SK-N-SH (cell line): Measurements from ENCODE around the gene TTC22. TPM values are rescaled to one million over a fixed set of nuclear protein-coding genes. Genes with fewer than 3 reads are reported as not detected.

ENCODE experiments used
- CTCF ChIA-PET: fragments of 300-600, 350-600 bp; formaldehyde crosslinking; extraction: SDS; loops from one replicate; lab custom pipeline; 2021; lab: Yijun Ruan, JAX
- POLR2A ChIA-PET: fragments of 350-600 bp; sonication (Branson Sonifier 250); formaldehyde crosslinking; extraction: SDS; loops from one replicate; lab custom pipeline; 2020; ENCODE audit warnings: antibody characterized with exemption, inconsistent platforms; lab: Yijun Ruan, JAX
- DNase-seq: peaks from one replicate; pipeline ENCODE4 v3.0.0; 2012
- H2AFZ ChIP-seq: fragments of 200-600 bp; sonication (generic); 2 replicates; pipeline ENCODE4 v1.8.1; 2016; ENCODE audit warnings: antibody characterized with exemption, mild to moderate bottlenecking, low read depth
- H3F3A ChIP-seq: fragments of 200-600 bp; sonication (generic); replicated peaks from 2 replicates; pipeline ENCODE3; 2016; ENCODE audit warnings: antibody characterized with exemption, mild to moderate bottlenecking; ENCODE audit not compliant: insufficient read depth
- H3K27ac ChIP-seq, 2 experiments: fragments of 200-500 bp in 1 of 2; fragments of 200-600 bp in 1 of 2; sonication (Bioruptor generic) in 1 of 2; sonication (generic), shearing (Covaris generic) in 1 of 2; 2 replicates each; pipeline versions ENCODE4 v1.5.1 to v1.6.1; 2014 to 2016; ENCODE audit warnings: low read depth in 2 of 2, inconsistent platforms in 1 of 2, low read length in 1 of 2, mild to moderate bottlenecking in 1 of 2, mixed read lengths in 1 of 2
- H3K27me3 ChIP-seq: fragments of 200-600 bp; sonication (generic), shearing (Covaris generic); 2 replicates; pipeline ENCODE4 v1.6.1; 2016; ENCODE audit warnings: mixed run types; ENCODE audit not compliant: insufficient read depth
- H3K36me3 ChIP-seq, 2 experiments: fragments of 200-500 bp in 1 of 2; fragments of 200-600 bp in 1 of 2; sonication (Bioruptor generic) in 1 of 2; sonication (generic) in 1 of 2; replicated peaks in 1 of 2; 2 replicates each; pipeline versions ENCODE3 to v1.5.1; 2014 to 2016; ENCODE audit warnings: low read length in 1 of 2, mild to moderate bottlenecking in 1 of 2; ENCODE audit not compliant: insufficient read depth in 2 of 2, control insufficient read depth in 1 of 2
- H3K4me1 ChIP-seq, 2 experiments: fragments of 200-500 bp in 1 of 2; fragments of 200-600 bp in 1 of 2; sonication (Bioruptor generic) in 1 of 2; sonication (generic), shearing (Covaris generic) in 1 of 2; 2 replicates each; pipeline versions ENCODE4 v1.5.1 to v1.6.1; 2014 to 2016; ENCODE audit warnings: low read depth in 1 of 2, low read length in 1 of 2, mixed run types in 1 of 2; ENCODE audit not compliant: insufficient read depth in 2 of 2, control insufficient read depth in 1 of 2
- H3K4me2 ChIP-seq: fragments of 200-600 bp; sonication (generic), shearing (Covaris generic); 2 replicates; pipeline ENCODE4 v1.6.1; 2017; ENCODE audit warnings: mixed run types
- H3K4me3 ChIP-seq, 2 experiments: fragments of 200-500 bp in 1 of 2; fragments of 200-600 bp in 1 of 2; sonication (Bioruptor generic) in 1 of 2; sonication (generic), shearing (Covaris generic) in 1 of 2; 2 replicates each; pipeline versions ENCODE4 v1.5.1 to v1.8.1; 2014 to 2016; ENCODE audit warnings: low read depth in 2 of 2, inconsistent platforms in 1 of 2, low read length in 1 of 2, mild to moderate bottlenecking in 1 of 2, mixed read lengths in 1 of 2, moderate library complexity in 1 of 2
- H3K79me2 ChIP-seq: fragments of 200-600 bp; sonication (generic); 2 replicates; pipeline ENCODE4 v1.8.1; 2017; ENCODE audit warnings: mild to moderate bottlenecking; ENCODE audit not compliant: insufficient read depth
- H3K9ac ChIP-seq: fragments of 200-600 bp; sonication (generic); 2 replicates; pipeline ENCODE4 v1.6.1; 2017; ENCODE audit warnings: mixed run types
- H3K9me2 ChIP-seq: fragments of 200-600 bp; sonication (generic); 2 replicates; pipeline ENCODE4 v1.6.1; 2017; ENCODE audit warnings: mixed run types
- H3K9me3 ChIP-seq: fragments of 200-600 bp; sonication (generic); 2 replicates; pipeline ENCODE4 v1.6.1; 2017; ENCODE audit warnings: mixed run types, mild to moderate bottlenecking, moderate library complexity
- H4K20me1 ChIP-seq: fragments of 200-600 bp; sonication (generic); 2 replicates; pipeline ENCODE4 v1.6.1; 2017; ENCODE audit warnings: mild to moderate bottlenecking, mixed run types; ENCODE audit not compliant: insufficient read depth
- ELF1 ChIP-seq: IDR thresholded peaks from 2 replicates; pipeline ENCODE4 v1.4.0; 2012
- EP300 ChIP-seq, 2 experiments: IDR thresholded peaks; 2 replicates each; pipeline versions ENCODE4 v1.4.0 to v1.6.1; 2012; ENCODE audit warnings: borderline replicate concordance in 1 of 2, low read depth in 1 of 2, low read length in 1 of 2
- EZH2phosphoT487 ChIP-seq: fragments of 200-600 bp; sonication (generic); IDR thresholded peaks from 2 replicates; pipeline ENCODE4 v1.6.1; 2017; ENCODE audit warnings: low read depth, mixed run types, mild to moderate bottlenecking, antibody characterized with exemption, moderate library complexity, borderline replicate concordance
- FOXJ3 ChIP-seq: sonication (generic); formaldehyde crosslinking; IDR thresholded peaks from 2 replicates; pipeline ENCODE4 v1.5.1; 2020; ENCODE audit warnings: mild to moderate bottlenecking, missing genetic modification reagents
- GATA2 ChIP-seq: sonication (generic); formaldehyde crosslinking; IDR thresholded peaks from 2 replicates; pipeline ENCODE4 v1.5.0; 2020; ENCODE audit warnings: mild to moderate bottlenecking, missing genetic modification reagents
- MEF2A ChIP-seq: IDR thresholded peaks from 2 replicates; pipeline ENCODE4 v1.4.0; 2012; ENCODE audit warnings: low read depth, borderline replicate concordance
- MXI1 ChIP-seq: IDR thresholded peaks from 2 replicates; pipeline ENCODE4 v1.6.1; 2012; ENCODE audit warnings: mild to moderate bottlenecking, low read depth, low read length, improper control_type of control experiment
- NFIC ChIP-seq: IDR thresholded peaks from 2 replicates; pipeline ENCODE4 v1.4.0; 2012; ENCODE audit warnings: borderline replicate concordance
- POLR2AphosphoS5 ChIP-seq: IDR thresholded peaks from 2 replicates; pipeline ENCODE4 v1.6.1; 2012; ENCODE audit warnings: low read depth, low read length
- RCOR1 ChIP-seq: fragments of 150-350 bp; IDR thresholded peaks from 2 replicates; pipeline ENCODE4 v1.6.1; 2017; ENCODE audit warnings: antibody characterized with exemption, low read length
- TAF1 ChIP-seq: IDR thresholded peaks from 2 replicates; pipeline ENCODE4 v1.6.1; 2012; ENCODE audit warnings: low read depth, mild to moderate bottlenecking, low read length, moderate library complexity, borderline replicate concordance
- TCF12 ChIP-seq: IDR thresholded peaks from 2 replicates; pipeline ENCODE4 v1.4.0; 2012
- YY1 ChIP-seq: IDR thresholded peaks from 2 replicates; pipeline ENCODE4 v1.4.0; 2012; ENCODE audit warnings: low read depth, mild to moderate bottlenecking
- WGBS: methylation state at CpG from one replicate; pipeline ENCODE4 v1.1.6; 2017; ENCODE audit warnings: low lambda C conversion rate; 5-methylcytosine and 5-hydroxymethylcytosine counted together
- polyA plus RNA-seq, 3 experiments: library from polyadenylated mRNA; depleted of rRNA; stranded (reverse); fragments of >200 nt; gene quantifications; 2 replicates each; pipeline ENCODE4 v1.2.3, GENCODE V29; 2012
- TF ChIP-seq, protein P1 (sequence below): fragments of 150-350 bp; IDR thresholded peaks from 2 replicates; pipeline ENCODE4 v1.6.1; 2016; ENCODE audit warnings: mild to moderate bottlenecking, low read depth, low read length
- TF ChIP-seq, protein P2 (sequence below): IDR thresholded peaks from 2 replicates; pipeline ENCODE4 v1.4.0; 2012; ENCODE audit warnings: low read depth
- TF ChIP-seq, protein P3 (sequence below): IDR thresholded peaks from 2 replicates; pipeline ENCODE4; 2012

The TTC22 gene
- polyA plus RNA-seq, 1 of the 3 experiments (the other 2 are of a cell fraction): not detected

DNA sequence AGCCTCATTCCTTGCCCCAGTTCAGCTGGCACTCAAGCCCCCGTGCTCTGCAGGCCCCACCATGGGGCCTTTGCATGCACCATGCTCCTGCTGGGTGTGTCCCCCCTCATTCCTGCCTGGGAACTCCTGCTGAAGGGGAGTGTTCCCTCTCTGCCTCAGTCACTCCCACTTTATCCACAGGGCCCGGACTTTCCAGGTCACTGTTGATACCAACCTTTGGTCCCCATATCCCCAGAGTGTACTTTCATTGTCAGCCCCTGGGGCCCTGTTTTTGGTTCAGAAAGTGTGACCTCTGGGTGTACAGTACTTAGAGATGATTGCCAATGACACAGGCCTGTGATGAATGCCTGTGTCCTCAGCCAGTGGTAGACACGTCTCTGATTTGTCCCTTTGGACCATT lies 2.9 kb downstream of the TTC22 start:
- TF ChIP-seq TCF12: no peak
- TF ChIP-seq YY1: no peak
- TF ChIP-seq FOXJ3 (CRISPR knock-in tag): no peak
- no peak for TF ChIP-seq EP300 (IDR thresholded peaks at IDR 0.05; ENCODE audit: borderline replicate concordance in 1 of 2, low read depth in 1 of 2, low read length in 1 of 2)
- TF ChIP-seq, protein P1, sequence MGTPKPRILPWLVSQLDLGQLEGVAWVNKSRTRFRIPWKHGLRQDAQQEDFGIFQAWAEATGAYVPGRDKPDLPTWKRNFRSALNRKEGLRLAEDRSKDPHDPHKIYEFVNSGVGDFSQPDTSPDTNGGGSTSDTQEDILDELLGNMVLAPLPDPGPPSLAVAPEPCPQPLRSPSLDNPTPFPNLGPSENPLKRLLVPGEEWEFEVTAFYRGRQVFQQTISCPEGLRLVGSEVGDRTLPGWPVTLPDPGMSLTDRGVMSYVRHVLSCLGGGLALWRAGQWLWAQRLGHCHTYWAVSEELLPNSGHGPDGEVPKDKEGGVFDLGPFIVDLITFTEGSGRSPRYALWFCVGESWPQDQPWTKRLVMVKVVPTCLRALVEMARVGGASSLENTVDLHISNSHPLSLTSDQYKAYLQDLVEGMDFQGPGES: no peak
- no peak for TF ChIP-seq EZH2phosphoT487
- no peak for TF ChIP-seq MXI1
- TF ChIP-seq NFIC: no peak
- TF ChIP-seq TAF1: no peak
- TF ChIP-seq MEF2A: no peak
- CTCF ChIA-PET: interaction anchor here (1.0 kb wide), 1 partner anchor 11 kb away, joined by 4 read pairs; no protein-coding TSS in a partner anchor

DNA sequence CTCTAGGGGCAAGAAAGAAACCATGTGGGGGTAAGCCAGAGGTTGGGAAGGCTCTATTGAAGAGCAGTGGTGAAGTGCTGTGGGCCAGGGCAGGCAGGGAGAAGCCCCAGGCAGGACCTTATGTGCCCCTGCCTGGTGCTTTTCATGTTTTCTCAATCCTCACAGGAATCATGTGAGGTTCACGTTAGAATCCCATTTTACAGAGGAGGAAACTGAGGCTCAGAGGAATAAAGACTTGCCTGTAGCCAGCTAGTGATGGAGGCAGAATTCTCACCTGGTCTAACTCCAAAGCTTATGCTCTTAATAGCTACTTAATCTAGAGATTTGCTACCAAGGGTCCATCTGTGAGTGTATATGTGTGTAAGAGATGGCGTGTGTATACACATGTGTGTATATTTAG lies 4.2 kb downstream of the TTC22 start:
- WGBS: 83% methylated on average over 2 of the region's 2 CpGs
- H3K36me3 ChIP-seq: no peaks in the 10 kb centered on the region
- no peak overlapping the region for H3K4me3 ChIP-seq
- H3K27ac ChIP-seq: no peak overlapping the region
- DNase-seq: no peak
- H3K9me2 ChIP-seq: no peaks in the 10 kb centered on the region
- H3K9me3 ChIP-seq: no peaks in the 10 kb centered on the region
- TF ChIP-seq, protein P2, sequence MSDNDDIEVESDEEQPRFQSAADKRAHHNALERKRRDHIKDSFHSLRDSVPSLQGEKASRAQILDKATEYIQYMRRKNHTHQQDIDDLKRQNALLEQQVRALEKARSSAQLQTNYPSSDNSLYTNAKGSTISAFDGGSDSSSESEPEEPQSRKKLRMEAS: no peak
- TF ChIP-seq POLR2AphosphoS5 (no peak), RCOR1 (no peak), GATA2 (CRISPR knock-in tag) (no peak), MEF2A (no peak), ELF1 (no peak)
- TF ChIP-seq, protein P3, sequence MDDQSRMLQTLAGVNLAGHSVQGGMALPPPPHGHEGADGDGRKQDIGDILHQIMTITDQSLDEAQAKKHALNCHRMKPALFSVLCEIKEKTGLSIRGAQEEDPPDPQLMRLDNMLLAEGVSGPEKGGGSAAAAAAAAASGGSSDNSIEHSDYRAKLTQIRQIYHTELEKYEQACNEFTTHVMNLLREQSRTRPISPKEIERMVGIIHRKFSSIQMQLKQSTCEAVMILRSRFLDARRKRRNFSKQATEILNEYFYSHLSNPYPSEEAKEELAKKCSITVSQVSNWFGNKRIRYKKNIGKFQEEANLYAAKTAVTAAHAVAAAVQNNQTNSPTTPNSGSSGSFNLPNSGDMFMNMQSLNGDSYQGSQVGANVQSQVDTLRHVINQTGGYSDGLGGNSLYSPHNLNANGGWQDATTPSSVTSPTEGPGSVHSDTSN: no peak
- H3F3A ChIP-seq: no peaks in the 10 kb centered on the region
- peaks cover 5 to 21% of the 10 kb centered on the region in 2 experiments; a peak in 2 of 4 replicates for H3K4me1 ChIP-seq
- ChIA-PET CTCF (no interaction called here), POLR2A (no interaction called here)
- H3K79me2 ChIP-seq: no peaks in the 10 kb centered on the region
- H4K20me1 ChIP-seq: no peaks in the 10 kb centered on the region
- no peak overlapping the region for H3K4me2 ChIP-seq
- H2AFZ ChIP-seq: no peak overlapping the region
- no peak overlapping the region for H3K9ac ChIP-seq
- H3K27me3 ChIP-seq: no peaks in the 10 kb centered on the region

More for the DNA sequence above, 2.9 kb downstream of the TTC22 start:
- Histone ChIP-seq H3K79me2 (no peaks in the 10 kb centered on the region), H3K27ac (no peak overlapping the region), H3K4me2 (no peak overlapping the region), H2AFZ (no peak overlapping the region), H3K9me3 (no peaks in the 10 kb centered on the region), H3F3A (no peaks in the 10 kb centered on the region), H3K27me3 (no peaks in the 10 kb centered on the region), H3K9ac (no peak overlapping the region), H4K20me1 (no peaks in the 10 kb centered on the region), H3K9me2 (no peaks in the 10 kb centered on the region), H3K4me3 (no peak overlapping the region), H3K4me1 (peaks cover 5 to 9% of the 10 kb centered on the region in 2 experiments; a peak in 2 of 4 replicates), H3K36me3 (no peaks in the 10 kb centered on the region)
- POLR2A ChIA-PET: no interaction called here
- 73% methylated on average over 3 of the region's 3 CpGs for WGBS
- no peak for DNase-seq
